KMS-11 (cell line): ENCODE data around the gene HNRNPH2.

Source experiments
- H2AFZ ChIP-seq: fragments of 200-600 bp; sonication (generic); 2 replicates; pipeline ENCODE4 v1.6.1; 2016; ENCODE audit warnings: antibody characterized with exemption, mixed run types, low read depth
- H3K27ac ChIP-seq: fragments of 200-600 bp; sonication (generic); 2 replicates; pipeline ENCODE4 v1.6.1; 2016; ENCODE audit warnings: mild to moderate bottlenecking, mixed run types
- H3K27me3 ChIP-seq: fragments of 200-600 bp; sonication (generic); 2 replicates; pipeline ENCODE4 v1.6.1; 2017; ENCODE audit warnings: mild to moderate bottlenecking, low read depth, mixed run types, moderate library complexity; ENCODE audit not compliant: insufficient read depth
- H3K36me3 ChIP-seq: fragments of 200-600 bp; sonication (generic); 2 replicates; pipeline ENCODE4 v1.6.1; 2017; ENCODE audit warnings: mild to moderate bottlenecking, mixed run types; ENCODE audit not compliant: insufficient read depth
- H3K4me1 ChIP-seq: fragments of 200-600 bp; sonication (generic); 2 replicates; pipeline ENCODE4 v1.6.1; 2016; ENCODE audit warnings: mild to moderate bottlenecking, low read depth, mixed run types; ENCODE audit not compliant: poor library complexity, severe bottlenecking
- H3K4me2 ChIP-seq: fragments of 200-600 bp; sonication (generic); 2 replicates; pipeline ENCODE4 v1.7.0; 2016; ENCODE audit warnings: mild to moderate bottlenecking, mixed run types
- H3K4me3 ChIP-seq: fragments of 200-600 bp; sonication (generic); IDR thresholded peaks from 2 replicates; pipeline ENCODE4 v1.6.1; 2017; ENCODE audit warnings: low read depth, low read length, mixed read lengths; ENCODE audit not compliant: insufficient read depth
- H3K79me2 ChIP-seq: fragments of 200-600 bp; sonication (generic); 2 replicates; pipeline ENCODE4 v1.6.1; 2016; ENCODE audit warnings: low read depth, mixed run types; ENCODE audit not compliant: insufficient read depth
- H3K9ac ChIP-seq: fragments of 200-600 bp; sonication (generic); 2 replicates; pipeline ENCODE4 v1.6.1; 2016; ENCODE audit warnings: mild to moderate bottlenecking, mixed run types
- H4K20me1 ChIP-seq: fragments of 200-600 bp; sonication (generic); 2 replicates; pipeline ENCODE4 v1.6.1; 2016; ENCODE audit warnings: mild to moderate bottlenecking, mixed run types; ENCODE audit not compliant: insufficient read depth
- CTCF ChIP-seq: fragments of 200-600 bp; sonication (generic); conservative IDR thresholded peaks from 2 replicates; pipeline ENCODE4 v1.6.1; 2017; ENCODE audit warnings: low read depth, mild to moderate bottlenecking, antibody characterized with exemption, low read length, moderate library complexity, mixed read lengths

HNRNPH2 gene

GRCh38 chrX:101415180-101416145, 7.4 kb downstream of the HNRNPH2 start:
- no peaks in the 10 kb centered on the region for H3K36me3 ChIP-seq
- H3K4me3 ChIP-seq: no peak overlapping the region
- peak overlapping the region; percentile 45; the same call in 1 of the 2 replicates for H2AFZ ChIP-seq
- peaks cover 7% of the 10 kb centered on the region for H3K4me1 ChIP-seq
- no peak overlapping the region for H3K9ac ChIP-seq
- no peaks in the 10 kb centered on the region for H4K20me1 ChIP-seq
- peak overlapping the region; percentile 24; the same call in 1 of the 2 replicates for H3K4me2 ChIP-seq
- TF ChIP-seq CTCF: peak; percentile 79
- no peaks in the 10 kb centered on the region for H3K27me3 ChIP-seq
- peaks cover 6% of the 10 kb centered on the region for H3K79me2 ChIP-seq
- peak overlapping the region; percentile 40 for H3K27ac ChIP-seq

- Histone ChIP-seq H3K27ac (no peak overlapping the region), H3K4me2 (no peak overlapping the region), H3K4me1 (peaks cover 7% of the 10 kb centered on the region), H4K20me1 (no peaks in the 10 kb centered on the region), H3K79me2 (no peaks in the 10 kb centered on the region; the same call in 1 of the 2 replicates), H3K36me3 (no peaks in the 10 kb centered on the region), H3K27me3 (no peaks in the 10 kb centered on the region), H3K4me3 (no peak overlapping the region), H2AFZ (no peak overlapping the region), H3K9ac (no peak overlapping the region)
- no peak for TF ChIP-seq CTCF
Measured at GRCh38 chrX:101416691-101417090, 8.7 kb downstream of the HNRNPH2 start.

GRCh38 chrX:101417190-101417589, 9.2 kb downstream of the HNRNPH2 start:
- H3K4me2 ChIP-seq: no peak overlapping the region
- H3K4me1 ChIP-seq: peaks cover 7% of the 10 kb centered on the region
- no peaks in the 10 kb centered on the region for H4K20me1 ChIP-seq
- no peak overlapping the region for H3K27ac ChIP-seq
- no peak overlapping the region for H3K4me3 ChIP-seq
- H3K79me2 ChIP-seq: no peaks in the 10 kb centered on the region
- TF ChIP-seq CTCF: no peak
- H3K27me3 ChIP-seq: no peaks in the 10 kb centered on the region
- no peaks in the 10 kb centered on the region for H3K36me3 ChIP-seq
- no peak overlapping the region for H2AFZ ChIP-seq
- no peak overlapping the region for H3K9ac ChIP-seq

- Histone ChIP-seq H3K4me3 (no peak overlapping the region), H3K9ac (no peak overlapping the region), H3K27me3 (no peaks in the 10 kb centered on the region), H3K4me2 (no peak overlapping the region), H4K20me1 (no peaks in the 10 kb centered on the region), H2AFZ (no peak overlapping the region), H3K79me2 (no peaks in the 10 kb centered on the region), H3K4me1 (peaks cover 7% of the 10 kb centered on the region), H3K27ac (no peak overlapping the region), H3K36me3 (no peaks in the 10 kb centered on the region)
- no peak for TF ChIP-seq CTCF
Measured at GRCh38 chrX:101417981-101418841, 10.2 kb downstream of the HNRNPH2 start.
